NCI-H446 treated with DMSO at 0.1 percent for 48 hours (cell line): Measurements from ENCODE around the gene EIF2D.

ENCODE experiments used
- DNase-seq: peaks from one replicate; lab custom pipeline; 2025; lab: John Stamatoyannopoulos, UW

EIF2D gene

DNA sequence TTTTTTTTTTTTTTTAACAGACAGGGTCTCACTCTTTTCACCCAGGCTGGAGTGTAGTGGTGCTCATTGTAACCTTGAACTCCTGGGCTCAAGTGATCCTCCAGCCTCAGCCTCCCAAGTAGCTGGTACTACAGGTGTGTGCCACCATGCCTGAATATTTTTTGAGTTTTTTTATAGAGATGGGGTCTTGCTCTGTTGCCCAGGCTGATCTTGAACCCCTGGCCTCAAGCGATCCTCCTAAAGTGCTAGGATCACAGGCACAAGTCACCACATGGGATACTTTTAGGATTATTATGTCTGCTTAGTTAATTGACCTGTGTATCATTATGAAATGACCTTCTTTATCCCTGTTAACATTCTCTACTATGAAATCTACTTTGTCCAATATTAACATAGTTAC, 66.9 kb downstream of the EIF2D start:
- DNase-seq: no peak

DNA sequence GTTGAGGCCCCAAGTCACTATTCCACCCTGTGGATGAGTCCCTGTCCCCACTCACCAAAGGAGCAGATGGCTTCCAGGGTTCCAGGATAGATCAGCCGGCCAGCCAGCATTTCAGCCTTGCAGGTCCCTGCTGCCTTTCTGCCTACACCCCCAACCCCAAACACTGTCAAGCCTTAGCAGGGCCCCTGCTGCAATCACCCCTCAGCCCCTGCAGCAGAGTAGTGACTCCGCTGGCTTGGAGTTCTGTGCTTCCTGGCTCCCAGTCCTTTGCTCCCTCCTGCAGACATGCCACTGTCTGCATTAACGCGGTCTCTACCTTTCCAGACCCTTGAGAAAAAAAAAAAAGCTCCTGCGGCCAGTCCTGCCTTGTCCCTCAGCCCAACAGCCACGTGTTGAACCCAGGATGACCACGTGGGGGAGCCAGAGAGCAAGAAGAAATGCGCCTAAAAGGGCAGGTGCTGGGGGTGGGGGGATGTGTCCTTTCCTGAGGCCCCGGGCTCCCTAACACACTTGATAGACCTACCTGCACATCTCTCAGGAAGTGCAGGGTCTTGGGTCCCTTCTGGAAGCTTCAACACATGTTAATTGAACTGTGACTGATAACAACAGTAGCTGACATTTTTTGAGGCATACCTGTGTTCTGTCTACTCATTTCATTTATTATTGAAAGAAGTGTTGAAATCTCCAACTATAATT, 67.6 kb downstream of the EIF2D start:
- peak; percentile 9 for DNase-seq
